Effector memory CD4-positive, alpha-beta T cell (primary cell): ENCODE data around the gene SRCIN1.
"Not testable (repeated sequence)": the region's sequence is repeated elsewhere in the genome, so short reads cannot be mapped to it uniquely, and the experiment has no call there.

Experiments used
- DNase-seq, 3 donors: peaks; one replicate each; pipeline ENCODE4 v3.0.0-alpha.2; 2020
- H3K27ac ChIP-seq: 2 replicates; pipeline ENCODE4 v1.7.0; 2013; ENCODE audit warnings: mild to moderate bottlenecking, low read length, moderate library complexity; ENCODE audit not compliant: insufficient read depth, poor library complexity, severe bottlenecking
- H3K27me3 ChIP-seq: replicated peaks from 2 replicates; pipeline ENCODE4 v1.7.0; 2013; ENCODE audit warnings: mild to moderate bottlenecking, low read length; ENCODE audit not compliant: insufficient read depth, control insufficient read depth, poor library complexity, severe bottlenecking
- H3K36me3 ChIP-seq: 2 replicates; pipeline ENCODE4 v1.7.0; 2013; ENCODE audit warnings: mild to moderate bottlenecking, low read length, moderate library complexity; ENCODE audit not compliant: control insufficient read depth, insufficient read depth
- H3K4me1 ChIP-seq: 2 replicates; pipeline ENCODE4 v1.7.0; 2013; ENCODE audit warnings: low read length, mild to moderate bottlenecking; ENCODE audit not compliant: control insufficient read depth, insufficient read depth, poor library complexity, severe bottlenecking
- H3K4me3 ChIP-seq: 2 replicates; pipeline ENCODE4 v1.7.0; 2013; ENCODE audit warnings: low read length, low read depth, mild to moderate bottlenecking; ENCODE audit not compliant: insufficient read depth, poor library complexity, severe bottlenecking
- H3K9me3 ChIP-seq: 2 replicates; pipeline ENCODE4 v1.7.0; 2013; ENCODE audit warnings: mild to moderate bottlenecking, low read length, moderate library complexity; ENCODE audit not compliant: control insufficient read depth

Gene SRCIN1

DNA sequence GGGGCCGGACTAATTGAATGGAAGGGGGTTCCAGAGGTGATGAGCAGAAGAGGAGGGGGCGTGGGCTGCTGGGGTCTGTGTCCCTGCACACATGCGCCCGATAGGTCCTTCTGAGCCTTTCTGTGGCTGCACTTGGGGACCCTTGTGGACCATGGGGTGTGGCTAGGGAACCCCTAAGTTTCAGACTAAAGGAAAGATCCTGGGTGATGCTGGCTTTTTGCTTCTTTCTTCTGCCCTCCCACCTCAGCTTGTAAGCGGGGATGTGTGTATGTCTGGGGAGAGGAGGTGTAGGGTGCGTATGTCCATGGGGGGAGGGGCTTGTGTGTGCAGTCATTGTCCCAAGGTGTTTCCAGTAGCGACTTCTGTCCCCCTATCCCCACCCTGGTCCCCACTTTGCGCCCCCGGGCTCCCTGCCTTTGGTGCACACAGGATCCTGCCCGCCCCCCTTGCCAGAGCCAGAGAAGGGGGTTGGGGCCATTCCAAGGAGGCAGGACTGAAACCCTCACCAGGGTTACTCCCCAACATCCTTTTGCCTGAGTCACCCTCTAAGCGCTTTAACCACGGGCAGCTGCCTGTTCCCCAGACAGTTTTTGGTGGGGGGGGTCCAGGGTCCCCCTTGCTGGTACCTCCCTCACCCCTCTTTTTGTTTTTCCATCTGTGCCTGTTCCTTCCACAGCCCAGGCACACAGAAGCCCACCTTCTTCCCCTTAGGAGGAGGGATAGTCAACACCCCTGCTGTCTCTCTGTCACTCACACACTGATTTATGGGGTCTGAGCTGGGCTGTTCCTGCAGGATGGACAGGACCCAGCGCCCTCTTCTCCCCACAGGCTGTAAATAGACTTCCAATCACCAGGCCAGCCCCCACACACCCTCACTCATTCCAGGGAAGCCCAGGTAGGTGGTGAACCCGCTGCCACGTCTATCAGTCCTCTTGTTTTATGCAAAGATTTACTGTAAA lies 94.3 kb downstream of the SRCIN1 start:
- H3K4me3 ChIP-seq, result no peak overlapping the region
- no peak for DNase-seq

DNA sequence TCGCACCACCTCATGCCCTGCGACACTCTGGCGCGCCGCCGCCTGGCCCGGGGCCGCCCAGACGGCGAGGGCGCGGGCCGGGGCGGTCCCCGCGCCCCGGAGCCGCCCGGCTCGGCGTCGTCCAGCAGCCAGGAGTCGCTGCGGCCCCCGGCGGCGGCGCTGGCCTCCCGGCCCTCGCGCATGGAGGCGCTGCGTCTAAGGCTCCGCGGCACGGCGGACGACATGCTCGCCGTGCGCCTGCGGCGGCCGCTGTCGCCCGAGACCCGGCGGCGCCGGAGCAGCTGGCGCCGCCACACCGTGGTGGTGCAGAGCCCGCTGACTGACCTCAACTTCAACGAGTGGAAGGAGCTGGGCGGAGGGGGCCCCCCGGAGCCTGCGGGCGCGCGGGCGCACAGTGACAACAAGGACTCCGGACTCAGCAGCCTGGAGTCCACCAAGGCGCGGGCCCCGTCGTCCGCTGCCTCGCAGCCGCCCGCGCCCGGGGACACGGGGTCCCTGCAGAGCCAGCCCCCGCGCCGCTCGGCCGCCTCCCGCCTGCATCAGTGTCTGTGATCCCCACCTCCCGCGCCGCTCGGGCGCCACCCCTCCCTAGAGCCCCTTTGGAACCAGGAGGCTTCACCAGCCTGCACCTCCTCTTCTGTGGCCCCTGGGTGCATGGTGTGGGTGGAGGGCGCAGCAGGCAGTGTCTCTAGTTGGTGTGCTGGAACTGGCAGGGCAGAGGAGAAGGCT lies 95.2 kb downstream of the SRCIN1 start:
- H3K4me3 ChIP-seq, result no peak overlapping the region
- H3K9me3 ChIP-seq, result no peaks in the 10 kb centered on the region
- no peak for DNase-seq
- peaks cover 25% of the 10 kb centered on the region for H3K27me3 ChIP-seq
- peaks cover 10% of the 10 kb centered on the region for H3K4me1 ChIP-seq
- no peaks in the 10 kb centered on the region for H3K36me3 ChIP-seq
- H3K27ac ChIP-seq, result no peak overlapping the region

More for the DNA sequence above, 94.3 kb downstream of the SRCIN1 start:
- H3K27me3 ChIP-seq, result peaks cover 25% of the 10 kb centered on the region
- no peaks in the 10 kb centered on the region for H3K36me3 ChIP-seq
- peaks cover 10% of the 10 kb centered on the region for H3K4me1 ChIP-seq
- no peak overlapping the region for H3K27ac ChIP-seq
- H3K9me3 ChIP-seq, result no peaks in the 10 kb centered on the region

DNA sequence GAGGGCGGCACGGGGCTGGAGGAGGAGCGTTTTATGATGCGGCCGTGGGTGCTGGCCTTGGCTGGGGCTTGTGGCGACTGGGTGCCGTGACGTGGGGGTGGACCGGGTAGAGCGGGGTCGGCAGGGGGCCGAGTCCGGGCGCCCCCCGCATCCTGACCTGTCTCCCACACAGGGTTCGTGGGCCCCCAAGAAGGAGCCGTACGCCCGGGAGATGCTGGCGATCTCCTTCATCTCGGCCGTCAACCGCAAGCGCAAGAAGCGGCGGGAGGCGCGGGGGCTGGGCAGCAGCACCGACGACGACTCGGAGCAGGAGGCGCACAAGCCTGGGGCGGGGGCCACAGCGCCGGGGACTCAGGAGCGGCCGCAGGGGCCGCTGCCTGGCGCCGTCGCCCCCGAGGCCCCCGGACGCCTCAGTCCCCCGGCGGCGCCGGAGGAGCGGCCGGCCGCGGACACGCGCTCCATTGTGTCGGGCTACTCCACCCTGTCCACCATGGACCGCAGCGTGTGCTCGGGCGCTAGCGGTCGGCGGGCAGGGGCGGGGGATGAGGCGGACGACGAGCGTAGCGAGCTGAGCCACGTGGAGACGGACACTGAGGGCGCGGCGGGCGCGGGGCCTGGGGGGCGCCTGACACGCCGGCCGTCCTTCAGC lies 95.9 kb downstream of the SRCIN1 start:
- Histone ChIP-seq H3K27me3 (peaks cover 25% of the 10 kb centered on the region), H3K4me1 (peaks cover 10% of the 10 kb centered on the region), H3K27ac (no peak overlapping the region), H3K9me3 (no peaks in the 10 kb centered on the region), H3K36me3 (no peaks in the 10 kb centered on the region), H3K4me3 (peak overlapping the region; percentile 31)
- no peak for DNase-seq

DNA sequence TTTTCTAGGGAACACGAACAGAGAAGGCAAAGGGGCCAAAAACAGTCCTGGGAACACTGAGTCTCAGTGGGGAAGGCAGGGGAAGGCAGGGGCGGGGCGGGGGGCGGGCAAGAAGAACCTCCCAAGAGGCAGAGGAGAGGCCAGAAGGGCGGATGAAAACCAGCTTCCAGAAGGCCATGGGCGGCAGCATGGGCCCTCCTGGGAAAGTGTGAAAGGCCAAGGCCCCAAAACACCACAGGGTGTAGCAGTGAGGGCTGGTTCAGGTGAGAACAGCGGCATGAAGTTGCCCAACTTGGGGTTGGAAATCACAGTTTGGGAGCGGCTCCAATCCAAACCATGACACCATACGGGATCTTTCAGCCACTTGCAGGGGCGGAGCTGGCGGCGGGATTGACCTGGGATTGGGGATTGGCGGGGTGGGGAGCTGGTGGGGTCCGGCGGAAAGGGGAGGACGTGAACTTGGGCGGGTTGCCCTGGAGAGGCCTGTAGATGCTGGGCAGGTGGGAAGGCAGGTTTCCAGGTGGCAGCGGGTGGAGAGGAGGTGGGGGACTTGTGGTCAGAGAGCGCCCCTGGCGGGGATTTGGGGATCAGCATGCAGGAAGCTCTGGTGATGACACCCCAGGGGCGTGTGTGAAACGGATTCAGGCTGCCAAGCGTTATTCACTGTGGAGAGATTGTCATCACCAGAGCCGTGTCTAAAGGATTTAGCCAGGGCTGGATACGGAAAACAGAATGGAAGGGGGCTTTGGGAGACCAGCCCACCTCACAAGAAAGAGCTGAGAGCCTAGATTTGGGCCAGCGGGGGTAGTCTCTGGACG lies 96.6 kb downstream of the SRCIN1 start:
- Histone ChIP-seq H3K27ac (no peak overlapping the region), H3K4me3 (peak overlapping the region; percentile 31), H3K36me3 (no peaks in the 10 kb centered on the region), H3K9me3 (no peaks in the 10 kb centered on the region), H3K4me1 (peaks cover 10% of the 10 kb centered on the region), H3K27me3 (peaks cover 25% of the 10 kb centered on the region)
- DNase-seq, result peak; percentile 20 to 43 (median 41)

DNA sequence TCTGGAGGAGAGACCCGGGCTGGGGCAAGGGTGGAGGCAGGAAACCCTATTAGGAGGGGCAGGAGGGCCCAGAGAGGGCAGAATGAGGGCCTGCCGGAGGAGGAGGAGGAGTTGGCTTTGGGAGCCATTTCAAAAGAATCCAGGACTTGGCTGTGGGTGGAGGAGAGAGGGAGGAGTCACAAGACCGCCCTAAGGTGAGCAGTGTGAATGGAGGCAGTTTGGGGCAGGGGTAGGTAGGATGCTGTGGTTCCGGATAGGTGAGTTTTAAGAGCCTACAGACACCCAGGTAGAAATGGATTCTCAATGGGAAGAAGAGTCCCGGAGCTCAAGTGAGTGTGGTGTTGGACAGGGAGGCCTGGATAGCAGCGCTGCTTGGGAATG lies 97.2 kb downstream of the SRCIN1 start:
- Histone ChIP-seq H3K27me3 (peaks cover 25% of the 10 kb centered on the region), H3K27ac (no peak overlapping the region), H3K9me3 (no peaks in the 10 kb centered on the region), H3K36me3 (no peaks in the 10 kb centered on the region), H3K4me1 (peaks cover 10% of the 10 kb centered on the region), H3K4me3 (no peak overlapping the region)
- no peak for DNase-seq

DNA sequence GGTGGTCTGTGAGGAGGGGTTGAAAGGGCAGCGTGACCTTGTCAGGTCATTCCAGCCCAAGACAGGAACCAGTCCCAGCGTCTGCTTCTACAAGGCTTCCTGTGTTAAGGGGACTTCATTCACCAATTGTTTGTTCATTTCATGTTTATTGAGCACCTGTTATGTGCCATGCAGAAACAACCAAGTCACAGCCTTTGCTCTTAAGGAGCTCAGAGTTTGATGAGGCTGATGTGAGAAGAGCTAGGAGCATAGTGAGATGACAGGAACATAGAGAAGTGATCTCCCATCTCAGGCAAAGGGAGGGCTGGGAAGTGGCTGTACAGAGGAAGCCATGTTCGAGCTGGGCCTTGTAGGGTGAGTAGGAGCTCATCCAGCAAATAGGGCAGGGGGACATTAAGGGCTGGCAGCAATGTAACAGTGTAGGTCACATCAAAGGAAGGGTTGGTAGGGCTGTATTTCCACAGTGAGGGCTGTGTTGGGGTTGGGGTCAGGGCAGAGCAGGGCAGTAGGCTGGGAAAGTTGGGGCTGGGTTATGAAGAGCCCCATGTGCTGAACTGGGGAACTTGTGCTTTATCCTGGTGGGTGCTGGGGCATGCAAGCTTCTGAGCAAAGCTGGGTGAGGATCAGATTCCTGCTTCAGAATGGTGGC lies 97.7 kb downstream of the SRCIN1 start:
- H3K36me3 ChIP-seq, result no peaks in the 10 kb centered on the region
- no peaks in the 10 kb centered on the region for H3K9me3 ChIP-seq
- H3K27me3 ChIP-seq, result peaks cover 25% of the 10 kb centered on the region
- no peak for DNase-seq
- no peak overlapping the region for H3K27ac ChIP-seq
- peaks cover 10% of the 10 kb centered on the region for H3K4me1 ChIP-seq
- no peak overlapping the region for H3K4me3 ChIP-seq

DNA sequence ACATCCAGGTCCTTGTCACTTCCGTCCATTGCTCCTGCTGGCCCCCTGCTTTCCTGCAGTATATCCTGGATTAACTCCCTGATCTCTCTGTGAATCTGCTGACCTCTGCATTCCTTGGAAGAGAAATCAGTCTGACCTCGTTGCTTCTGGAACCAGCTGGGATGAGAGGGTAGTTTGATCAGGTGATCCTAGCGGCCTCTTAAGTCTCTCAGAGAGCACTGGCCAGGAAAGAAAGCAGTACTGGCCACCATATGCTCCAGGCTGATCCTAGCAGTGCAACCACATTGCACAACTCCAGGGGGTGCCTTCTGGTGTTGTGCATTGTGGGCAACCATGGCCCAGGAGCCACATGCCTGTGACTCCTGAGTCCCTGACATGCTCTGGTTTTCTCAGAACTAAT lies 98.3 kb downstream of the SRCIN1 start:
- Histone ChIP-seq H3K27ac (no peak overlapping the region), H3K36me3 (no peaks in the 10 kb centered on the region), H3K4me1 (peaks cover 10% of the 10 kb centered on the region), H3K9me3 (no peaks in the 10 kb centered on the region), H3K4me3 (no peak overlapping the region), H3K27me3 (peaks cover 25% of the 10 kb centered on the region)
- no peak for DNase-seq

DNA sequence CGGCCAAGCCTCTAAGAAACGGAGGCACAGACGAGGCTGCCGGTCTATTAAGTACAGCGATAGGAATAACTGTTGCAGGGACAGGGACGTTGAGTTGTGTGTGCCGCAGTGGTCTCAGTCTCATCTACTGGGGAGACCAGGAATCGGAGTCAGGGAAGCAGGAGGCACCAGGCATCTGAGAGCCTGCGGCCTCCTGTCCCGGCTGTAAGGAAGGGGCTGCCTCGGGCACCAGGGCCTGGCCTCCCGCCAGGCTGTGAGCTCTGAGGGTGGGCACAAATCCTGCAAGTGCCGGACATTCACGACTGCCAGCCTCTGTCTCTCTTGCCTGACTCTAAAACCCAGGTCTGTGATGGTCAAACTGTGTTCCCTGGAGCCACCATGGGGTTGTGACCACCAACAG lies 101.5 kb downstream of the SRCIN1 start:
- Histone ChIP-seq H3K36me3 (no peaks in the 10 kb centered on the region), H3K9me3 (no peaks in the 10 kb centered on the region), H3K4me3 (no peak overlapping the region)

DNA sequence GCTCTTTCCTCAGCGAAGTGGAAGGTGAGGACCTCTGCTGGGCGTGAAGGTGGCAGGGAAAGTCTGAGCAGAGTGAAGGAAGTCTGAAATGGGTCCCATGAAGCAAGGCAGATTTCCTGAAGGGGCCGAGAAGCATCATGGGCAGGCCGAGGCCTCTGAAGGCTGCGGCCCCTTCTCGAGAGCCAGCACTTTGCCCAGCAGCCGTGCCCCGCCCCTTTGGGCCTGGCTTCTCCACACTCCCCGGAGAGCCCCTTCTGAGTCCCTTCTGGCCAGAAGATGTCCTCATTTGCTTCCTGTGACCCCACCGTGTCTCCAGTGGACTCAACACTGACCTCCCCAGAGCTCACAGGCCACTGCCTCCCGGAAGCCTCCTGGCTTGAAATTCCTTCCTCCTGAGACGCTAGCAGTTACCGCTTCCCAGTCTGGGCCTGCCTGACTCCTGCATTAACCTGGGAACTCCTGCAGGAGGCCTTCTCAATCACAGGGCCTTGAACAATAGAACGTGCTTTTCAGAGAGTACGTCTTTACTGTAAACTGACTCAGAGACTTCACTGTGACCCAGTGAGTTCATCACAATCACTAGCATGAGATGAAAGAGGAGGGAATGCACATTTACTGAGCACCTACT lies 102.4 kb downstream of the SRCIN1 start:
- H3K4me1 ChIP-seq, H3K27ac ChIP-seq, H3K27me3 ChIP-seq, DNase-seq, H3K36me3 ChIP-seq, H3K9me3 ChIP-seq, H3K4me3 ChIP-seq: not testable (repeated sequence)

More for the DNA sequence above, 101.5 kb downstream of the SRCIN1 start:
- Histone ChIP-seq H3K27me3 (peaks cover 4% of the 10 kb centered on the region), H3K27ac (no peak overlapping the region), H3K4me1 (no peaks in the 10 kb centered on the region)
- DNase-seq, result no peak
